SK-N-SH (cell line): ENCODE results near the gene C3. TPM values are rescaled to one million over a fixed set of nuclear protein-coding genes. Genes with fewer than 3 reads are reported as not detected.
"Not testable (repeated sequence)": the region's sequence is repeated elsewhere in the genome, so short reads cannot be mapped to it uniquely, and the experiment has no call there.

ENCODE experiments used
- CTCF ChIA-PET: fragments of 300-600, 350-600 bp; formaldehyde crosslinking; extraction: SDS; loops from one replicate; lab custom pipeline; 2021; lab: Yijun Ruan, JAX
- POLR2A ChIA-PET: fragments of 350-600 bp; sonication (Branson Sonifier 250); formaldehyde crosslinking; extraction: SDS; loops from one replicate; lab custom pipeline; 2020; ENCODE audit warnings: antibody characterized with exemption, inconsistent platforms; lab: Yijun Ruan, JAX
- DNase-seq: peaks from one replicate; pipeline ENCODE4 v3.0.0; 2012
- H2AFZ ChIP-seq: fragments of 200-600 bp; sonication (generic); 2 replicates; pipeline ENCODE4 v1.8.1; 2016; ENCODE audit warnings: antibody characterized with exemption, mild to moderate bottlenecking, low read depth
- H3F3A ChIP-seq: fragments of 200-600 bp; sonication (generic); replicated peaks from 2 replicates; pipeline ENCODE3; 2016; ENCODE audit warnings: antibody characterized with exemption, mild to moderate bottlenecking; ENCODE audit not compliant: insufficient read depth
- H3K27ac ChIP-seq, 2 experiments: fragments of 200-500 bp in 1 of 2; fragments of 200-600 bp in 1 of 2; sonication (Bioruptor generic) in 1 of 2; sonication (generic), shearing (Covaris generic) in 1 of 2; 2 replicates each; pipeline versions ENCODE4 v1.5.1 to v1.6.1; 2014 to 2016; ENCODE audit warnings: low read depth in 2 of 2, inconsistent platforms in 1 of 2, low read length in 1 of 2, mild to moderate bottlenecking in 1 of 2, mixed read lengths in 1 of 2
- H3K27me3 ChIP-seq: fragments of 200-600 bp; sonication (generic), shearing (Covaris generic); 2 replicates; pipeline ENCODE4 v1.6.1; 2016; ENCODE audit warnings: mixed run types; ENCODE audit not compliant: insufficient read depth
- H3K36me3 ChIP-seq, 2 experiments: fragments of 200-500 bp in 1 of 2; fragments of 200-600 bp in 1 of 2; sonication (Bioruptor generic) in 1 of 2; sonication (generic) in 1 of 2; replicated peaks in 1 of 2; 2 replicates each; pipeline versions ENCODE3 to v1.5.1; 2014 to 2016; ENCODE audit warnings: low read length in 1 of 2, mild to moderate bottlenecking in 1 of 2; ENCODE audit not compliant: insufficient read depth in 2 of 2, control insufficient read depth in 1 of 2
- H3K4me1 ChIP-seq, 2 experiments: fragments of 200-500 bp in 1 of 2; fragments of 200-600 bp in 1 of 2; sonication (Bioruptor generic) in 1 of 2; sonication (generic), shearing (Covaris generic) in 1 of 2; 2 replicates each; pipeline versions ENCODE4 v1.5.1 to v1.6.1; 2014 to 2016; ENCODE audit warnings: low read depth in 1 of 2, low read length in 1 of 2, mixed run types in 1 of 2; ENCODE audit not compliant: insufficient read depth in 2 of 2, control insufficient read depth in 1 of 2
- H3K4me2 ChIP-seq: fragments of 200-600 bp; sonication (generic), shearing (Covaris generic); 2 replicates; pipeline ENCODE4 v1.6.1; 2017; ENCODE audit warnings: mixed run types
- H3K4me3 ChIP-seq, 2 experiments: fragments of 200-500 bp in 1 of 2; fragments of 200-600 bp in 1 of 2; sonication (Bioruptor generic) in 1 of 2; sonication (generic), shearing (Covaris generic) in 1 of 2; 2 replicates each; pipeline versions ENCODE4 v1.5.1 to v1.8.1; 2014 to 2016; ENCODE audit warnings: low read depth in 2 of 2, inconsistent platforms in 1 of 2, low read length in 1 of 2, mild to moderate bottlenecking in 1 of 2, mixed read lengths in 1 of 2, moderate library complexity in 1 of 2
- H3K79me2 ChIP-seq: fragments of 200-600 bp; sonication (generic); 2 replicates; pipeline ENCODE4 v1.8.1; 2017; ENCODE audit warnings: mild to moderate bottlenecking; ENCODE audit not compliant: insufficient read depth
- H3K9ac ChIP-seq: fragments of 200-600 bp; sonication (generic); 2 replicates; pipeline ENCODE4 v1.6.1; 2017; ENCODE audit warnings: mixed run types
- H3K9me2 ChIP-seq: fragments of 200-600 bp; sonication (generic); 2 replicates; pipeline ENCODE4 v1.6.1; 2017; ENCODE audit warnings: mixed run types
- H3K9me3 ChIP-seq: fragments of 200-600 bp; sonication (generic); 2 replicates; pipeline ENCODE4 v1.6.1; 2017; ENCODE audit warnings: mixed run types, mild to moderate bottlenecking, moderate library complexity
- H4K20me1 ChIP-seq: fragments of 200-600 bp; sonication (generic); 2 replicates; pipeline ENCODE4 v1.6.1; 2017; ENCODE audit warnings: mild to moderate bottlenecking, mixed run types; ENCODE audit not compliant: insufficient read depth
- CHD2 ChIP-seq: fragments of 150-350 bp; IDR thresholded peaks from 2 replicates; pipeline ENCODE4 v1.6.1; 2018; ENCODE audit warnings: low read length; ENCODE audit not compliant: partially characterized antibody
- EP300 ChIP-seq, 2 experiments: IDR thresholded peaks; 2 replicates each; pipeline versions ENCODE4 v1.4.0 to v1.6.1; 2012; ENCODE audit warnings: borderline replicate concordance in 1 of 2, low read depth in 1 of 2, low read length in 1 of 2
- FOSL2 ChIP-seq: IDR thresholded peaks from 2 replicates; pipeline ENCODE4 v1.4.0; 2012; ENCODE audit warnings: low read depth, mild to moderate bottlenecking, moderate library complexity, borderline replicate concordance
- MEF2A ChIP-seq: IDR thresholded peaks from 2 replicates; pipeline ENCODE4 v1.4.0; 2012; ENCODE audit warnings: low read depth, borderline replicate concordance
- NRF1 ChIP-seq: IDR thresholded peaks from 2 replicates; pipeline ENCODE4 v1.6.1; 2012; ENCODE audit warnings: low read depth, mild to moderate bottlenecking, low read length
- PBX3 ChIP-seq: IDR thresholded peaks from 2 replicates; pipeline ENCODE4; 2012
- POLR2AphosphoS5 ChIP-seq: IDR thresholded peaks from 2 replicates; pipeline ENCODE4 v1.6.1; 2012; ENCODE audit warnings: low read depth, low read length
- RAD21 ChIP-seq: IDR thresholded peaks from 2 replicates; pipeline ENCODE4 v1.6.1; 2012; ENCODE audit warnings: mild to moderate bottlenecking, low read length
- RFX5 ChIP-seq: IDR thresholded peaks from 2 replicates; pipeline ENCODE4 v1.6.1; 2012; ENCODE audit warnings: mild to moderate bottlenecking, improper control_type of control experiment, low read length
- SMC3 ChIP-seq: IDR thresholded peaks from 2 replicates; pipeline ENCODE4 v1.6.1; 2012; ENCODE audit warnings: low read depth, low read length, improper control_type of control experiment
- WGBS: methylation state at CpG from one replicate; pipeline ENCODE4 v1.1.6; 2017; ENCODE audit warnings: low lambda C conversion rate; 5-methylcytosine and 5-hydroxymethylcytosine counted together
- polyA plus RNA-seq, 3 experiments: library from polyadenylated mRNA; depleted of rRNA; stranded (reverse); fragments of >200 nt; gene quantifications; 2 replicates each; pipeline ENCODE4 v1.2.3, GENCODE V29; 2012
- TF ChIP-seq, protein P1 (sequence below): IDR thresholded peaks from 2 replicates; pipeline ENCODE4 v1.6.1; 2012; ENCODE audit warnings: mild to moderate bottlenecking, low read depth, low read length, moderate library complexity

Gene C3
- polyA plus RNA-seq, 1 of the 3 experiments (the other 2 are of a cell fraction) = 0.67 TPM

DNA sequence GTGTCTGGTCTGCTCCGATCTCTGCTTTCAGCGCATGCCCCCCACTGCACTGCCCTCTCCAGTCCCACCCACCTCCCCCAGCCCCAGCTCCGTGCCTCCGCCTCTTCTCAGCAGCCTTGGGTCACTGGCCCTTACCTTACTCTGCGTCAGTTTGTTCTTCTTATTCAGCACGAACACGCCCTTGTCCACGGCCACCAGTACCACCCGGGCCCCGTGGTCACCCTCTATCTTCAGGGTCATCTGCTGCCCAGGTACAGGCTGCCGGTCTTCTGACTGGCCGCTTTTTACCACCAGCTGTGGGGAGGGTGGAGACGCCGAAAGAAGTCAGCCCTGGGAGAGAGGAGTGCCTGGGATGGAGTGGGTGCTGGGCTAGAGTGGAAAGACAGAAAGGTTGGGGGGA, 10.9 kb downstream of the C3 start:
- H3K27me3 ChIP-seq = peaks cover 29% of the 10 kb centered on the region
- 54% methylated on average over 14 of the region's 14 CpGs for WGBS
- no peaks in the 10 kb centered on the region for H3K79me2 ChIP-seq
- no peaks in the 10 kb centered on the region for H3K9me2 ChIP-seq
- TF ChIP-seq CHD2 (no peak), RAD21 (no peak), FOSL2 (no peak), EP300 (IDR thresholded peaks at IDR 0.05; ENCODE audit: borderline replicate concordance in 1 of 2, low read depth in 1 of 2, low read length in 1 of 2) (no peak), POLR2AphosphoS5 (no peak)
- TF ChIP-seq, protein P1, sequence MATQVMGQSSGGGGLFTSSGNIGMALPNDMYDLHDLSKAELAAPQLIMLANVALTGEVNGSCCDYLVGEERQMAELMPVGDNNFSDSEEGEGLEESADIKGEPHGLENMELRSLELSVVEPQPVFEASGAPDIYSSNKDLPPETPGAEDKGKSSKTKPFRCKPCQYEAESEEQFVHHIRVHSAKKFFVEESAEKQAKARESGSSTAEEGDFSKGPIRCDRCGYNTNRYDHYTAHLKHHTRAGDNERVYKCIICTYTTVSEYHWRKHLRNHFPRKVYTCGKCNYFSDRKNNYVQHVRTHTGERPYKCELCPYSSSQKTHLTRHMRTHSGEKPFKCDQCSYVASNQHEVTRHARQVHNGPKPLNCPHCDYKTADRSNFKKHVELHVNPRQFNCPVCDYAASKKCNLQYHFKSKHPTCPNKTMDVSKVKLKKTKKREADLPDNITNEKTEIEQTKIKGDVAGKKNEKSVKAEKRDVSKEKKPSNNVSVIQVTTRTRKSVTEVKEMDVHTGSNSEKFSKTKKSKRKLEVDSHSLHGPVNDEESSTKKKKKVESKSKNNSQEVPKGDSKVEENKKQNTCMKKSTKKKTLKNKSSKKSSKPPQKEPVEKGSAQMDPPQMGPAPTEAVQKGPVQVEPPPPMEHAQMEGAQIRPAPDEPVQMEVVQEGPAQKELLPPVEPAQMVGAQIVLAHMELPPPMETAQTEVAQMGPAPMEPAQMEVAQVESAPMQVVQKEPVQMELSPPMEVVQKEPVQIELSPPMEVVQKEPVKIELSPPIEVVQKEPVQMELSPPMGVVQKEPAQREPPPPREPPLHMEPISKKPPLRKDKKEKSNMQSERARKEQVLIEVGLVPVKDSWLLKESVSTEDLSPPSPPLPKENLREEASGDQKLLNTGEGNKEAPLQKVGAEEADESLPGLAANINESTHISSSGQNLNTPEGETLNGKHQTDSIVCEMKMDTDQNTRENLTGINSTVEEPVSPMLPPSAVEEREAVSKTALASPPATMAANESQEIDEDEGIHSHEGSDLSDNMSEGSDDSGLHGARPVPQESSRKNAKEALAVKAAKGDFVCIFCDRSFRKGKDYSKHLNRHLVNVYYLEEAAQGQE = no peak
- no peak for DNase-seq
- no peak overlapping the region for H3K4me2 ChIP-seq
- H3K4me3 ChIP-seq = no peak overlapping the region
- H2AFZ ChIP-seq = no peak overlapping the region
- H3K4me1 ChIP-seq = no peaks in the 10 kb centered on the region
- H3K9me3 ChIP-seq = no peaks in the 10 kb centered on the region
- no peaks in the 10 kb centered on the region for H4K20me1 ChIP-seq
- no peaks in the 10 kb centered on the region for H3F3A ChIP-seq
- CTCF ChIA-PET = no interaction called here
- no peak overlapping the region for H3K9ac ChIP-seq
- H3K27ac ChIP-seq = no peak overlapping the region
- POLR2A ChIA-PET = no interaction called here
- no peaks in the 10 kb centered on the region for H3K36me3 ChIP-seq

DNA sequence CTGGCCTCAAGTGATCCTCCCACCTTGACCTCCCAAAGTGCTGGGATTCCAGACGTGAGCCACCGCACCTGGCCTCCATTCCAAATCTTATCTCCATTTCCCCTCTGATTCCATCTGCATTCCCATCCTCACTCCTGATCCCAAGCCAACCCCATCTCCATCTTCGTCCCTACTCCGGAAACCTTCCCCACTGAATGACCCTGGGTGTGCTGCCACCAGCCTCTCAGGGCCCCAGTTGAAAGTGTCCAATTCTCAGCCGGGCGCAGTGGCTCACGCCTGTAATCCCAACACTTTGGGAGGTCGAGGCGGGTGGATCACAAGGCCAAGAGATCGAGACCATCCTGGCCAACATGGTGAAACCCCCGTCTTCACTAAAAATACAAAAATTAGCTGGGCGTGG, 11.5 kb downstream of the C3 start:
- H3K79me2 ChIP-seq, H3K9ac ChIP-seq, H4K20me1 ChIP-seq, H3K9me2 ChIP-seq, H2AFZ ChIP-seq, H3K27ac ChIP-seq, H3K4me2 ChIP-seq, H3K4me1 ChIP-seq, CTCF ChIA-PET, H3K9me3 ChIP-seq, H3K36me3 ChIP-seq, DNase-seq, POLR2A ChIA-PET, H3K4me3 ChIP-seq, H3F3A ChIP-seq: not testable (repeated sequence)
- WGBS = 55% methylated on average over 12 of the region's 12 CpGs
- peaks cover 31% of the 10 kb centered on the region for H3K27me3 ChIP-seq

- TF ChIP-seq, protein P1 = no peak
- TF ChIP-seq MEF2A (no peak), PBX3 (no peak), NRF1 (no peak), SMC3 (no peak), RFX5 (no peak)
- H3K36me3 ChIP-seq = no peaks in the 10 kb centered on the region
- H2AFZ ChIP-seq = no peak overlapping the region
- no peaks in the 10 kb centered on the region for H3K4me1 ChIP-seq
- ChIA-PET POLR2A (no interaction called here), CTCF (interaction anchor here (1.1 kb wide), 1 partner anchor 155 kb away, joined by 5 read pairs; no protein-coding TSS in a partner anchor)
- H4K20me1 ChIP-seq = no peaks in the 10 kb centered on the region
- H3K4me2 ChIP-seq = no peak overlapping the region
- H3K9me2 ChIP-seq = no peaks in the 10 kb centered on the region
- H3K4me3 ChIP-seq = no peak overlapping the region
- no peak overlapping the region for H3K27ac ChIP-seq
- no peak overlapping the region for H3K9ac ChIP-seq
- WGBS = 39% methylated on average over 3 of the region's 3 CpGs
- H3F3A ChIP-seq = no peaks in the 10 kb centered on the region
- no peak for DNase-seq
- peaks cover 31% of the 10 kb centered on the region for H3K27me3 ChIP-seq
- no peaks in the 10 kb centered on the region for H3K9me3 ChIP-seq
- no peaks in the 10 kb centered on the region for H3K79me2 ChIP-seq
These were observed 12.1 kb downstream of the C3 start for GRCh38 chr19:6708346-6708745.
